Measurements from ENCODE around the gene IFT20.

- TF ChIP-seq GATA2 (IDR thresholded peaks at IDR 0.05; ENCODE audit: low read depth, low read length) (no peak), GATA3 (IDR thresholded peaks at IDR 0.05; ENCODE audit: low read depth, low read length) (no peak)
These were observed 17.1 kb downstream of the IFT20 start for GRCh38 chr17:28317966-28318758.

Measured in SH-SY5Y (cell line).